ENCODE data around the gene CDH13.

The CDH13 gene

GRCh38 chr16:82748026-82748425 is 121.3 kb downstream of the CDH13 start:
- no peak for DNase-seq (ENCODE audit: low read depth in 2 of 2)

DNA sequence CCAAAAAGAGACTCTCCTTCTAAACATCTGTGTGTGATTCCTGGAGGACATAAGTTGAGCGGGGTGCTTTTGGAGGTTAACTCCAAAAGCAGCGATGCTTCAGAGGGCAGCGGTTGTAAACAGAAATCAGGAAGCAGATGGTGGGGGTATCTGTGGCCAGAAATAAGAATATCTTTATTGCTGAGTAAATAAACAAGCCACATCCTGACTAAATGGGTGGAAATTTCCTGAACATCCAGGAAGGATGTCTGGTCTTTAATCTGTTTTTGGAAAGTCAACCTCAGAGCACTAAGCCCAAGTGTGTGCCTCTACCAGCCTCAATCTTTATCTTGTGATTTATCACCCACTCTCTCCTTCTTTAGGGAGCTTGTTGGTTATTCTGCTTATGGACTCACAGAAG is 123.3 kb downstream of the CDH13 start:
- DNase-seq (ENCODE audit: low read depth in 2 of 2) = no peak

DNA sequence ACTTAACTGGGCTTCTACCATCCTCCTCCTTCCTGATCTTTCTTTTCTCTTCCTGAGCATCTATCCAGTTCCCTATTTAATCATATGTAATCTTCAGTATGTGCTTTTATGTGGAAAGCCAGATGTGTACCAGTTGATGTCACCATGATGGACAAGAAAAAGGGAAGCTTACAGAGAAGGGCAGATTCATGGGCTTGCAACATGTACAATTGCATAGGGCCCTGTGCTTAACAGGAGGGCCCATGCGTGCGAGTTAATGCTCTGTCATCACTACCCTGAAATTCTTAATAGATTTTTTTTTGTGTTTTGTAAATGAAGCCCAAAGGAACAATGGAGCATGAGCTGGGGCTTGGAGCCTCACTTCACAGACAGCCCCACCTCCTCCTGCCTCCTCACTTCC is 124.3 kb downstream of the CDH13 start:
- no peak for DNase-seq (ENCODE audit: low read depth in 2 of 2)

- no peak for DNase-seq (ENCODE audit: low read depth in 2 of 2)
These were observed 125.4 kb downstream of the CDH13 start for GRCh38 chr16:82752172-82752571.

DNA sequence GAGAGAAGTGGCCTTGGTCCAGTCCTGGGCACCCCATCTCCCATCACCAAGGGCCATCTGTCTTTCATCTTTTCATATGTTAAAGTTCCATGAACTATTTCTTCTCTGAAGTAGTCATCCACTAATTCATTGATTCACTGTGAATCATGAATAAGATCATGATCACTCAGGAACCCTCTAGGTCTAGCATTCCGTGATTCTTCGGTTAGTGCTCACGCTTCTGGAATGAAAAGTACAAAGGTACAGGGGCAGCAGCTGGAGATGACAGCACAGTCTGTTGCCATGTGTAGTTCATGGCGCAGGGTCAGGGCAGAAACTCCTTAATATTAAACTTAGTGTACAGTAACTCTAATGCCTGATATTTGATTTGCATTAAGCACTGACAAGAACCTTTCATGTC is 127.1 kb downstream of the CDH13 start:
- DNase-seq (ENCODE audit: low read depth in 2 of 2) = no peak

DNA sequence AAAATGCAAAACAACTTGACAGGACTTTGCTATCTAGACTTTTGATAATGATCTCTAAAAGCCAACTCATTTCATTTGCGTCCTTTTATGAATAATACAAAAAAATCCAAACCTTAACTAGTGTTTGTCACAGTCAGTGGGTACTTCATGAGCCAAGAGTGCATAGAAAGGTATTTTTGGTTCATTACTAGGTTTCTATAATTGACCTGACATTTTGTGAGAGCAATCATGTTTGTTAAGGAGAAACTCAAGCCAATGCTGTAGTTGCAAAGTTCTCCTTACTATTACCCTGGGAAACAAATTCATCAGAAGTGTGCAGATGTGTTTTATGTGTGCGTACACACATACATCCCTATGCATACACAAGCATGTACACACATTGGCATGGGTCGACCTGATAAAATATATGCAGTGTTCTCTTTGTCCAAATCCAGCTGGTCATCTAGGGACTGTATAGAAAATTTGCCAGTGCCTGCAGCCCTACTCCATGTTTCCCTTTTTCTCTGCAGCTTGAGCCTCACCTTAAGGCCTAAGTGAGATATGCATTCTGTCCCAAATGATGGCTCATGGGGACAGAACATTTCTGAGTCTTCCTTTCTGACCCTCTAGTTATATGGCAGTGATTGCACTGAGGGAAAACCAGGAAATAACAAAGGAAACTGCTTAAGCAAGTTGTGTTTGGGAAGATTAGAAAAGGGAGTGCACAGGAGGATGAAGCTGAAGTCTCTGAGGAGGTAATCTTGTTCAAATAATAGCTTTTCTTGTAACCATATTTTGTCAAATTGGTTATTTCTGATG is 128.1 kb downstream of the CDH13 start:
- no peak for DNase-seq (ENCODE audit: low read depth in 2 of 2)

DNA sequence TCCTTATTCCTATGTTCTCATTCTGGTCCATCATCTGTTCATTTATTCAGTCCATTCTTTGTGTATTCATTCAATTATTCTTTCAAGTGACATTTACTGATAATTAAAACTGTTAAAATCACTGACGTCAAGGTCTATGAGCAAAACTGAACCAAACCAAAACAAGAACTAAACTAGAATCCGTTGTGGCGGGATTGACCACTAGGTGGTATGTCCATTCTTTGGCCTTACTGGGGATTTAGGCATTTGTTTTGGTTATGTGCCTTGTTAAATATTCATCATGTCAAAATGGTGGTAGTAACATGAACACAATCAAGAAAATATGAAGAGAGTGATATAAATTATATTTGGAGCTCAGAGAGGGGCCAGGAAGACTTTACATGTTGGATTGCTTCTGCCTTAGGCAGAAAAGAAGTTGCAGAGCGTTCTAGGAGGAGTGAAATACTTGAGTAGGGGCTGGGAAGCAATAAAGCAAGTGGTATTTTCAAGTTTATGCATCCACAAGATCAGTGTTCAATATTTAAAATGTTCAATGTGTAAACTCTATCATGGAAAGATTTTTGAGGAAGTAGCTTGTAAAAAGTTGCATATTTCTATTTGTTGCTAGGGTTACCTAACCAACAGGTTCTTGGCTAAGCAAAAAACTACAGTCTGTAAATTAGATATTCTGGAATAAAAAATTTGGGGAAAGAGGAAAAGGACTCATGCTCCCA is 129.0 kb downstream of the CDH13 start:
- no peak for DNase-seq (ENCODE audit: low read depth in 2 of 2)

- no peak for DNase-seq (ENCODE audit: low read depth in 2 of 2)
These were observed 129.5 kb downstream of the CDH13 start for GRCh38 chr16:82756283-82756599.

DNA sequence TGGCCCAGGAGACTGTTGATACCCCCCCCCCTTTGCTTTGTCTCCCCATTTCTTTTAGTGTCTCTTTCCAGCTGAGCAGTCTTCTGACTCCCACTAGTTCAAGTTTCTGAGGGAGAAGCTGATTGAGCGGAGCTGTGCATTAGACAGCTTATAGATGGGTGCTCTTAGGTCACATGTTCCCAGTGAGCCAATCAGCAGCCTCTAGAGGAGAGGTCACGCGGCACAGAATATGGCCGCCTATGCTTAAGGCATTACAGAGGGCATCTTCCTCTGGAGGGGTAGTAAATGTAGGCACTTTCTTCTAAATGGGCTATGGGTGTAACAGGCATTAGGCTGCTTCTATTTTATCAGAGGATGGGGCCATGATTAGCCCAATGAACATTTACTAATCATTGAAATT is 131.6 kb downstream of the CDH13 start:
- DNase-seq (ENCODE audit: low read depth in 2 of 2) = no peak

DNA sequence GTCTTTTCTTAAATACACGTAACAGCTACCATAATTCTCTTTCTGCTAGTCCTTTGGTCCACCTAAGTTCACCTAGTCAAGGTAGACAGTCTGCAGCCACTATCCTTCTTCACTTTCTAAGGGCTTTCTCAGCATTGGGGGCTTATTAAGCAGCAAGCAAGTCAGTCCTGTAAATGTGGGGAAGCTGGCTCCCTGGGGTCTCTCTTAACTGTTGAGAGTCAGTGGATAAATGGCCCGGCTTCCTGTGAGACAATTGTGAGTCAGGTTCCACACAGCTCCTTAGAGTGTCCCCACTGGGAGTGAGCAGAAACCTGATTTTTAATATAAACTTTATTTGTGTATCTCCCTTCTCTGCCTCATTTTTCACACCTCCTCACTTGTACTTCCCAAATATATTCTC is 132.1 kb downstream of the CDH13 start:
- DNase-seq (ENCODE audit: low read depth in 2 of 2) = no peak

DNA sequence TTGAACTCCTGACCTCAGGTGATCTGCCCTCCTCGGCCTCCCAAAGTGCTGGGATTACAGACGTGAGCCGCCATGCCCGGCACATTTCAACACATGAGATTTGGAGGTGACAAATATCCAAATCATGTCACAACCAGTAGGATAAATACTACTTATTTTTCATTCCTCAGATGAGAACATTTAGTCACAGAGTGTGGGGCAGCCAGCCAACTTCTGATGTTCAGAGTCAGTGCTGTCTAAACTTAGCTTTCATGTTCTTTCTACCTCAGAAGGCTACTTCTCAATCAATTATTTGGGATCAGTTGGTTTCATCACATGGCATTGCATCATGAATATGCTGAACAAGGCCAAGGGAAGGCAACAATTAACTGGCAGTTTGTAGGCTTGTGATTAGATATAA is 134.5 kb downstream of the CDH13 start:
- DNase-seq (ENCODE audit: low read depth in 2 of 2) = no peak

DNA sequence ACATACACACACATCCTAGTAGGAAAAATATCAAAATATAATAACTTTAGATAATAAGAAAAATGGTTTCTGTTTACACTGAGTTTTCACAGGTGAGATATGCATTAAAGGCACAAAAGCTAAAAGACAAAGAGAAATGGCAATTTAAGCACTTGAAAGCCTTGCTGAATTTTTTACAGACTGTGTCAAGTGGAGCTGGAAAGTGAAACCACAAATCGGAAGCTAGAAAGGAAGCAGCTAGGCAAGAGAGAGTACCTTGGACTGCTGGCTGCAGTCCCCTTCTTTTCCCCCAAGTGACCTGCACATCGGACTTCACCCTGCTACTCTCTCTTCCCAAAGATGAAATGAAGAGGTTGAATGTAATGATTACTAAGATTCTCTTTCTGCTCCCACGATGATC is 135.1 kb downstream of the CDH13 start:
- DNase-seq (ENCODE audit: low read depth in 2 of 2) = no peak

DNA sequence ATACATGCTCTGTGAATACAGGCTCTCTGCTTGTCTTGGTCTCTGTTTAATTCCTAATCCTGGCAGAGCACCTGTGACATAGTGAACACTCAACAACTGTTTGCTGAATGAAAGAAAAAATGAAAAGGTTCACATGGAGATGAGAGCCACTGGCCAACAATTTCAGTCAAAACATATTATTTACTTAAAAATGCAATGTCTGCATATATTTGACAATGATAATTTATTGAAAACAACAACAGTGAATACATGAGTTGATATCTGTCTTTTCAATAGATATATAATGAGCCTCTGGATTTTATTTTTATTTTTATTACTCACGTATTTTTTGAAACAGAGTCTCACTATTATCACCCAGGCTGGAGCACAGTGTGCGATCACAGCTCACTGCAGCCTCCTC is 136.6 kb downstream of the CDH13 start:
- DNase-seq (ENCODE audit: low read depth in 2 of 2) = no peak

DNA sequence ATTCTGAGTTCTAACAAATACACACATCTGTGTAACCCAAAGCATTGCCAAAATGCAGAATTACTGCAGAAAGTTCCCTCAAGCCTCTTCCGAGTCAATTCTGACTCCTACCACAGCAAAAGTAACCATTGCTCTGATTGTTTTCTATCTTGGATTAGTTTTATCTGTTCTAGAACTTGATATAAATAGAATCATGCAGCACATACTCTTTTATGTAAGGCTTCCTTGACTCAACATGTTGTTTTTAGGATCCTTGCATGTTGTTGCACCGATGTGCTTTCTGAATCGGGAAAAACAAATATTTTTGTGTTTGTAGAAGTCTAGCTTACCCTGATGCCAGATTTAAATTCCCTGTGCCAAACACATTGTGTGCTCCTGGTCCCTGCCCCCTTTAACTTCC is 140.4 kb downstream of the CDH13 start:
- no peak for DNase-seq (ENCODE audit: low read depth in 2 of 2)

DNA sequence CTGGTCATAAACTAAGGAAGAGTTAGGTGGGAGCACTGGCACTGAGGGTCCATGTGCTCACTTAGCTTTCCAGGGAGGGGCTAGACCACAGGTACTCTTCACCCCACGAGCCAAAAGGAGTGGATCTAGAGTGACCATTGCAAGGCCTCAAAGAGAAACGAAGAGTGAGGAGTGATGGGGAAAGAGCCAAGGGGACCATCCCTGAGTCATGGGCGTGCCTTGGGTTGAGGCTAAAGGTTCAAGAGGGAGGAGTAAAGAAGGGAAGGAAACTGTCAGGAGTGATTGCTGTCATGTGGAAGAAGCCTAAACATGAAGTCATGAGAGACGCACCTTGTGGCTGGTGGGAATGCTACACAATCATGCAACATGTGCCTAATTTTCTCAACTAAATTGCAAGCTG is 141.0 kb downstream of the CDH13 start:
- no peak for DNase-seq (ENCODE audit: low read depth in 2 of 2)

DNA sequence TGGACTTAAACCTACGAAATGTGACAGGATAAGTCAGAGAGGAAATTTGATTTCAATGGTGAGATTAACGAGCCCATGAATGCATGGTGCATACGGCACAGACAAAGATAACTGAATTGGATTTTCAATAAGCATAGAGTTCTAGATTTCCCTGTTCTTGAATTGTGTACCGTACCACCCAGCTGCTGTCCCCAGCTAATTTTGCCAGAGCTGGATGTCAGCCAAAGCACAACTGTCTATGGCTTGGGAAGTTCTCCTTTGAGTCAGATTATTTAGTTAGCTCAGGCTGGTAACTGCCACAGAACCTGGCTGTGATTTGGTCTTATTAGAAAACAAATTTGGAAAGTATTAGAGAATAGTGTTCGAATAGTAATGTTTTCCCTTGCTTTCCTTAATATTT is 143.1 kb downstream of the CDH13 start:
- no peak for DNase-seq (ENCODE audit: low read depth in 2 of 2)

GRCh38 chr16:82772215-82772614 is 145.4 kb downstream of the CDH13 start:
- DNase-seq (ENCODE audit: low read depth in 2 of 2) = no peak

GRCh38 chr16:82773018-82773417 is 146.2 kb downstream of the CDH13 start:
- no peak for DNase-seq (ENCODE audit: low read depth in 2 of 2)

DNA sequence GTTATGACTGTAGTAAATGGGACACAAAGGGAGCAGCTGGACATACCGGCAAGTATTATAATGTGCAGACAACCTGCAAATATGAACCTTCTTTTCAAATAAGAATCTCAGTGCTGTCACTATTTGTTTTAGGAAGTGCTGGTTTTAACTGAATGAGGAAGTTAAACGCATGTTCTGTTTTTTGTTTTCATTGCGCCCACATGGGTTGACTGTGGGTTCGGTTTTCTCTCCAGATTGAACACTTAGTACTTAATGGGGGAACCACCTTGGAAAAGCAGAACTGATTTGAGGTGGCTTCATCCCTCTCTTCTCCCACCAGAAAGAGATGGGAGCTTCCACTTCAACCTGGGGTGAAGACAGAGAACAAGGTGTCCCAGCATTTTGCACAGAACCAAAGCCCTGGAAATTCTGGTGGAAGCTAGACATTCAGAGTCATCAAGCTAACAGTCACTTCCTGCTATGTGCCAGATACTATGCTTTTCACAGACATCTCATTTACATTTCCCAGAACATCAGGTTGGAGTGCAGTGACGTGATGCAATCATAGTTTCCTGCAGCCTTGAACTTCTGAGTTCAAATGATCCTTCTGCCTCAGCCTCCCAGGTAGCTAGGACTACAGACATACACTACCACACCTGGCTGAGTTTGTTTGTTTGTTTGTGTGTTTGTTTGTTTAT is 149.8 kb downstream of the CDH13 start:
- DNase-seq (ENCODE audit: low read depth in 2 of 2) = no peak

DNA sequence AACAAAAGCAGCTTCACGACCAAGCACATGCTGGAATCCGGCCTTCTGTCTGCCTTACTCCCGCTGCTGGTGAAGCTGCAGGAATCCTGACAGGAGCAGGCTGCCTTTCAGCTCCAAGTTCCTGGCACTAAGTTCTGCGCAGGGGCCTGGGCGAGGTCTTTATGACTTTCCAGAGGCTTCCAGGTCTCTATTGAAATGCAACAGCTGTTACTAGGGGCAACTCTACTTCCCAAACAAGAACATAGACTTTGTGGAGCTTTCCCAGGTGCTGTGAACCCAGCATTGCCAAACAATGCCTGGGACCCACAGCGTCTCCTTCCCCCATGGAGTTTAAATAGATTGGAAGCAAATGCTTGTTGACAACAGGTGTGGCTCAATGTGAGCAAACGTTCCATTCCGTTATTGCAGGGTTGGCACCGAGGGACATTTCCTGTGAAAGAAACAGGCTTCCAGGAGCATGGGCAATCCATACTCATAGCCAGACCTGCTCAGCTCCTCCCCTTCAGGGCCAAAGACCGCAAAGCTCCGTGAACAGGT is 156.0 kb downstream of the CDH13 start:
- DNase-seq (ENCODE audit: low read depth in 2 of 2) = no peak

GRCh38 chr16:82783933-82784572 is 157.3 kb downstream of the CDH13 start:
- DNase-seq (ENCODE audit: low read depth in 2 of 2) = no peak

GRCh38 chr16:82784573-82784968 is 157.8 kb downstream of the CDH13 start:
- DNase-seq (ENCODE audit: low read depth in 2 of 2) = no peak

Data from activated CD8-positive, alpha-beta memory T cell treated with anti-CD3 and anti-CD28 coated beads for 4 hours (primary cell).